Measurements from ENCODE around the gene ASIC4. TPM values are rescaled to one million over a fixed set of nuclear protein-coding genes. Genes with fewer than 3 reads are reported as not detected.

Gene ASIC4
- total and polyA plus RNA-seq, 2 of the 13 experiments (the other 11 are each of a cell fraction or from before 2014, with no cell fraction given), result 0.03 TPM; not detected in 1

DNA sequence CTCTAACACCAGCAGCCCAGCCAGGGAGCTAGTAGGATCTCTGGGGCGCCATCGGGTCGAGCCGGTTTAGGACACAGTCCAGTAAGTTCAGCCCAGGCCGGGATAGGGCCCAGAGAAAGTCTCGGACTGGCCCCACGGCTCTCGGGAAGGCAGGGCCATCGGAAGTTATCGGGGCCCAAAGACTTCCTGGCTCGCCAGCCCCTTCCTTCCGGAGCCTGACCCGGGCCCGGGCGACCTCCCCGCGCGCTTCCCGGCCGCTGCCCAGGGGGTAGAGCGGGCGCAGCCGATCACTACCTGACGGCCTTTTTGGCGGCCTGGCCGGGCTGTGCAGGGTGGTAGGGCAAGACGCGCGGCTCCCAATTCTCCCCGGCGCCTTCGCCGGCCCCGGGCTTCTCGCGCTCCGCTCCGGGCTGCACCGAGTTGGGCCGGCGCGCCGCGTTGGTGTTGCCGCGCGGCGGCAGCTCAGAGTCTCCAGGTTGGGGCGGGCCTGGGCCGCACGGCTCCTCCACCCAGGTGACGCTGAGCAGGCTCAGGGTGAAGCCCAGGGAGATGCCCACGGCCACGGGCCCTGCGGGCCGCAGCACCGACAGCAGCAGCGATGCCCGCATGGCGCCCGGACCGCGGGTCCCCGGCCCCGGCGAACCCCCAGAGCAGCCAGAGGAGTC, 28.8 kb downstream of the ASIC4 start (continued):
- TF ChIP-seq, protein P1, sequence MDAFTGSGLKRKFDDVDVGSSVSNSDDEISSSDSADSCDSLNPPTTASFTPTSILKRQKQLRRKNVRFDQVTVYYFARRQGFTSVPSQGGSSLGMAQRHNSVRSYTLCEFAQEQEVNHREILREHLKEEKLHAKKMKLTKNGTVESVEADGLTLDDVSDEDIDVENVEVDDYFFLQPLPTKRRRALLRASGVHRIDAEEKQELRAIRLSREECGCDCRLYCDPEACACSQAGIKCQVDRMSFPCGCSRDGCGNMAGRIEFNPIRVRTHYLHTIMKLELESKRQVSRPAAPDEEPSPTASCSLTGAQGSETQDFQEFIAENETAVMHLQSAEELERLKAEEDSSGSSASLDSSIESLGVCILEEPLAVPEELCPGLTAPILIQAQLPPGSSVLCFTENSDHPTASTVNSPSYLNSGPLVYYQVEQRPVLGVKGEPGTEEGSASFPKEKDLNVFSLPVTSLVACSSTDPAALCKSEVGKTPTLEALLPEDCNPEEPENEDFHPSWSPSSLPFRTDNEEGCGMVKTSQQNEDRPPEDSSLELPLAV (CRISPR knock-in tag; conservative IDR thresholded peaks at IDR 0.05; ENCODE audit: low read depth), result no peak
- TF ChIP-seq RFXAP (CRISPR knock-in tag; IDR thresholded peaks at IDR 0.05; ENCODE audit: borderline replicate concordance) (no peak), ZNF333 (CRISPR knock-in tag; IDR thresholded peaks at IDR 0.05; ENCODE audit: borderline replicate concordance) (peak; percentile 22; the same call in 1 of the 2 replicates), ZFP36L2 (CRISPR knock-in tag; IDR thresholded peaks at IDR 0.05) (no peak), ZNF629 (CRISPR knock-in tag; conservative IDR thresholded peaks at IDR 0.05) (no peak), ZNF674 (CRISPR knock-in tag; IDR thresholded peaks at IDR 0.05; ENCODE audit: low read depth) (0 out of 2 replicates have a peak, but pooled peaks have one; percentile 83), ZBTB26 (CRISPR knock-in tag; IDR thresholded peaks at IDR 0.05; ENCODE audit: borderline replicate concordance) (no peak), ELK4 (CRISPR knock-in tag; IDR thresholded peaks at IDR 0.05; ENCODE audit: borderline replicate concordance) (no peak), ARNT2 (CRISPR knock-in tag; IDR thresholded peaks at IDR 0.05; ENCODE audit: low read depth) (peak; percentile 9; the same call in 1 of the 2 replicates), ZNF773 (CRISPR knock-in tag; IDR thresholded peaks at IDR 0.05; ENCODE audit: borderline replicate concordance) (no peak), ZNF703 (CRISPR knock-in tag; IDR thresholded peaks at IDR 0.05; ENCODE audit: borderline replicate concordance) (0 out of 2 replicates have a peak, but pooled peaks have one; percentile 50), KDM5A (IDR thresholded peaks at IDR 0.05; ENCODE audit: borderline replicate concordance, low read length) (0 out of 2 replicates have a peak, but pooled peaks have one; percentile 22), ZFYVE20 (CRISPR knock-in tag; IDR thresholded peaks at IDR 0.05; ENCODE audit: borderline replicate concordance, low read depth) (0 out of 2 replicates have a peak, but pooled peaks have one; percentile 51), USF2 (IDR thresholded peaks at IDR 0.05; ENCODE audit: low read depth, low read length) (no peak), USF2 (CRISPR knock-in tag; IDR thresholded peaks at IDR 0.05; ENCODE audit: borderline replicate concordance) (no peak), ZNF792 (CRISPR knock-in tag; IDR thresholded peaks at IDR 0.05) (peak; percentile 54; the same call in 1 of the 2 replicates), ZKSCAN8 (CRISPR knock-in tag; IDR thresholded peaks at IDR 0.05; ENCODE audit: borderline replicate concordance) (no peak), ETV5 (CRISPR knock-in tag; IDR thresholded peaks at IDR 0.05; ENCODE audit: borderline replicate concordance) (peak; percentile 76), ZNF30 (CRISPR knock-in tag; IDR thresholded peaks at IDR 0.05) (no peak), ZNF616 (CRISPR knock-in tag; IDR thresholded peaks at IDR 0.05; ENCODE audit: low read depth) (0 out of 2 replicates have a peak, but pooled peaks have one; percentile 11), NFKB2 (CRISPR knock-in tag; IDR thresholded peaks at IDR 0.05; ENCODE audit: borderline replicate concordance) (no peak)
- TF ChIP-seq, protein P2, sequence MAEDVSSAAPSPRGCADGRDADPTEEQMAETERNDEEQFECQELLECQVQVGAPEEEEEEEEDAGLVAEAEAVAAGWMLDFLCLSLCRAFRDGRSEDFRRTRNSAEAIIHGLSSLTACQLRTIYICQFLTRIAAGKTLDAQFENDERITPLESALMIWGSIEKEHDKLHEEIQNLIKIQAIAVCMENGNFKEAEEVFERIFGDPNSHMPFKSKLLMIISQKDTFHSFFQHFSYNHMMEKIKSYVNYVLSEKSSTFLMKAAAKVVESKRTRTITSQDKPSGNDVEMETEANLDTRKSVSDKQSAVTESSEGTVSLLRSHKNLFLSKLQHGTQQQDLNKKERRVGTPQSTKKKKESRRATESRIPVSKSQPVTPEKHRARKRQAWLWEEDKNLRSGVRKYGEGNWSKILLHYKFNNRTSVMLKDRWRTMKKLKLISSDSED (CRISPR knock-in tag; IDR thresholded peaks at IDR 0.05), result 0 out of 2 replicates have a peak, but pooled peaks have one; percentile 40

All from HepG2 (cell line).